Activated CD4-positive, alpha-beta T cell treated with anti-CD3 and anti-CD28 coated beads, Interleukin-2, amount 10 ng/mL, durations not matched to agents 24 days and 14 days (primary cell): ENCODE measurements around the gene ASAP3. TPM values are rescaled to one million over a fixed set of nuclear protein-coding genes. Genes with fewer than 3 reads are reported as not detected.
"Not testable (repeated sequence)": the region's sequence is repeated elsewhere in the genome, so short reads cannot be mapped to it uniquely, and the experiment has no call there.

Source experiments
- DNase-seq: peaks from one replicate; pipeline ENCODE4 v3.0.0; 2022
- H3K27ac Mint-ChIP-seq: one replicate; pipeline ENCODE4 v1.8.0; 2022; ENCODE audit warnings: mild to moderate bottlenecking, mixed read lengths
- H3K27me3 Mint-ChIP-seq: one replicate; pipeline ENCODE4 v1.8.0; 2022; ENCODE audit warnings: mixed read lengths
- H3K36me3 Mint-ChIP-seq: one replicate; pipeline ENCODE4 v1.8.0; 2022; ENCODE audit warnings: low read depth, mild to moderate bottlenecking, mixed read lengths
- H3K4me1 Mint-ChIP-seq: one replicate; pipeline ENCODE4 v1.8.0; 2021; ENCODE audit warnings: mixed read lengths
- H3K4me3 Mint-ChIP-seq: one replicate; pipeline ENCODE4 v1.8.0; 2022; ENCODE audit warnings: mild to moderate bottlenecking, moderate library complexity, mixed read lengths
- H3K9me3 Mint-ChIP-seq: one replicate; pipeline ENCODE4 v1.8.0; 2021; ENCODE audit warnings: mixed read lengths
- intact Hi-C: fragments of 100-400 bp; cut with micrococcal nuclease; formaldehyde crosslinking; loops from one replicate; pipeline ENCODE4 v1.15.1; 2023
- total RNA-seq: library from RNA; stranded (reverse); gene quantifications from 2 replicates; pipeline ENCODE4 v1.2.3, GENCODE V29; 2022

Gene ASAP3
- total RNA-seq, 1 donor from 2014 or later, result 0.63 TPM

- DNase-seq, result peak; percentile 76
- peak overlapping the region; percentile 87 for H3K4me3 Mint-ChIP-seq
- H3K27ac Mint-ChIP-seq, result peak overlapping the region; percentile 92
- intact Hi-C loops, result loop anchor here (5.0 kb wide), 1 partner anchor 183 kb away; the partner anchor contains the start of gene HNRNPR
- H3K36me3 Mint-ChIP-seq, result peaks cover 16% of the 10 kb centered on the region
- H3K27me3 Mint-ChIP-seq, result no peaks in the 10 kb centered on the region
- H3K4me1 Mint-ChIP-seq, result peaks cover 59% of the 10 kb centered on the region
- no peaks in the 10 kb centered on the region for H3K9me3 Mint-ChIP-seq
These were observed 41.7 kb upstream of the ASAP3 start for GRCh38 chr1:23525558-23526250.

DNA sequence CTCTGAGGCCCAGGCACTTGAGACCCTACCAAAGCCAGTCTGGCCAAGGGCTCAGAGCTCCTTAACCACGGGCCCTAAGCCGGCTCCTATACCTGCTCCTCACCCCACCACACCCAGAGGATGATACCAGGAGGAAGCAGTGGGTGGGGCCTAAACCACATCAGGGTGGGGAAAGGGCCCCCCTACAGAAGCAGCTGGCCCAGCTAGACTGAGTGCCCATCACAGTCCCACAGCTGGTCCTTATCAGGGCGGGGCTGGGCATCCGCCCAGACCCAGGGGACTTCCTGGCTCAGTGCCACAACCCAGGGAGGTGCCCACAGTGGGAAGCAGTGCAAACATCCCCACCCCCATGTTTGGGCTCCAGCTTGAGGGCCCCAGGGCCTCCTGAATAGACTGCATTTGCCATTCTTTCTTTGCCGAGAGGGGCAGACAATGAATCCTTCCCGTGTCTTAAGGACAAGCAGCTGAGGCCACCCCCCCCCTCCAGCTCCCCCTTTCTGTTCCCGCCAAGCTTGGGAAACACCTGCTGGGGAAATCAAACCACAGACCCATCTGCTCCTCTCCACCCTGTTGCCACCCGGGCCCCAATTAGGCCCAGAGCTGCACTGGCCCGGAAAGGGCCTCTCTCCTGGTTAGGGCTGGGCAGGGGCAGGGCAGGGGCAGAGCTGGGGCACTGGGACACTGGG, 40.9 kb upstream of the ASAP3 start:
- no peaks in the 10 kb centered on the region for H3K27me3 Mint-ChIP-seq
- H3K4me3 Mint-ChIP-seq, result peak overlapping the region; percentile 87
- H3K9me3 Mint-ChIP-seq, result no peaks in the 10 kb centered on the region
- peak; percentile 78 for DNase-seq
- H3K27ac Mint-ChIP-seq, result peak overlapping the region; percentile 92
- intact Hi-C loops, result loop anchor here (5.0 kb wide), 1 partner anchor 183 kb away; the partner anchor contains the start of gene HNRNPR
- peaks cover 59% of the 10 kb centered on the region for H3K4me1 Mint-ChIP-seq
- peaks cover 18% of the 10 kb centered on the region for H3K36me3 Mint-ChIP-seq

- H3K9me3 Mint-ChIP-seq, result no peaks in the 10 kb centered on the region
- no peaks in the 10 kb centered on the region for H3K27me3 Mint-ChIP-seq
- DNase-seq, result no peak
- H3K27ac Mint-ChIP-seq, result no peak overlapping the region
- intact Hi-C loops, result no loop called here
- no peak overlapping the region for H3K4me3 Mint-ChIP-seq
- peaks cover 22% of the 10 kb centered on the region for H3K36me3 Mint-ChIP-seq
- peaks cover 52% of the 10 kb centered on the region for H3K4me1 Mint-ChIP-seq
These were observed 40.2 kb upstream of the ASAP3 start for GRCh38 chr1:23524163-23524562.

DNA sequence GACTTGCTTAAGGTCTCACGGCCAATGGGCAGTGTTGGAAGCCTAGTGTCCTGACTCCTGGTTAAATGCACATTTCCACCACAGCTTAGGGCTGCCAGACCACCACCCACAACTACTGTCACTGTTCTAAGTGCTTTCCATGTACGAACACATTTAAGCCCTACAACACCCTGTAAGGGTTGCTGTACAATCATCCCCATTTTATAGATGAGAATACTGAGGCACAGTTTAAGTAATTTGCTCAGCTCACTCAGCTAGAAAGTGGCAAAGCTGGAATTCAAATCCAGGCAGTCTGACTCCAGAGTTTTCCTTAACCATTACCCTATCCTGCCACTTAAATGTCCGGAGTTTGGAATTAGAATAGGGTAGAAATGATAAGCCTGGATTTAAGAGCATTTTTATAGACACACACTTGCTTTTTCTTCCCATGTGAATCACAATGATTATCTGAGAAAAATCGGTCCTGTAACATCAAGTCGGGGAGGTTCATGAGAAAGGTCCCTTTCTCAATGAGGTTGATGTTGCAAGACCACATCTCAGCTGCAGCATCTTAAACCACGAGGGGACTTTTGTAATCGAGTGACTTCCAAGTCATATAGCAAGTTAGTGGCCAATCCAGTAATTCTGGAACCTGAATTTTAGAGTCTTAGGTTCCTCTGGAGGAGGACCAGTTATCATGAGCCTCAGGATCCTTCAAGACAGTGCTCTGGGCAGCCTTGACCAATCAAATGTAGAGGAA, 38.4 kb upstream of the ASAP3 start:
- Mint-ChIP-seq H3K4me1 (peaks cover 35% of the 10 kb centered on the region), H3K4me3 (no peak overlapping the region), H3K9me3 (no peaks in the 10 kb centered on the region), H3K27me3 (no peaks in the 10 kb centered on the region), H3K27ac (peak overlapping the region; percentile 9), H3K36me3 (peaks cover 37% of the 10 kb centered on the region)
- intact Hi-C loops, result loop anchor here (2.0 kb wide), 1 partner anchor 18 kb away; no protein-coding TSS in a partner anchor
- DNase-seq, result no peak

GRCh38 chr1:23521588-23521987, 37.6 kb upstream of the ASAP3 start:
- Mint-ChIP-seq H3K36me3 (peaks cover 43% of the 10 kb centered on the region), H3K4me1 (peaks cover 26% of the 10 kb centered on the region), H3K27me3 (no peaks in the 10 kb centered on the region), H3K27ac (no peak overlapping the region), H3K4me3 (no peak overlapping the region), H3K9me3 (no peaks in the 10 kb centered on the region)
- no peak for DNase-seq
- intact Hi-C loops, result no loop called here

DNA sequence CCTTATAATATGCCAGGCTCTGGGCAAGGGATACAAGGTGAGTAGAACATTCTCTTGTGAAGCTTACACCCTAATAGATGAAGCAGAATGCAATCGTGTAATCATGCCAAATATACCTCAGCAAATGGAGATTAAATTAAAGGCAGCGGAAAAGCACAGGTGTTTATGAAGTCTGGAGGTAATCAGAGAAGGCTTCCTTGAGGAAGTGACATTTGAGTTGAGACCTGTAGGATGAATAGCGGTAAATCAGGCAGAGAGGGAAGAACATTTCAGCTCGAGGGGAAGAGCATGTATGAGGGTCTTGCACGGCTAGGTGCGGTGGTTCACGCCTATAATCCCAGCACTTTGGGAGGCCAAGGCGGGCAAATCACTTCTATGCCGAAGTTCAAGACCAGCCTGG, 33.6 kb upstream of the ASAP3 start:
- Mint-ChIP-seq H3K27ac (no peak overlapping the region), H3K9me3 (no peaks in the 10 kb centered on the region), H3K4me1 (peaks cover 4% of the 10 kb centered on the region), H3K27me3 (no peaks in the 10 kb centered on the region), H3K4me3 (no peak overlapping the region), H3K36me3 (peaks cover 59% of the 10 kb centered on the region)
- intact Hi-C loops, result no loop called here
- DNase-seq, result no peak

GRCh38 chr1:23515905-23516304, 31.9 kb upstream of the ASAP3 start:
- Mint-ChIP-seq H3K36me3 (peaks cover 58% of the 10 kb centered on the region), H3K27ac (no peak overlapping the region), H3K4me1 (peaks cover 2% of the 10 kb centered on the region), H3K9me3 (no peaks in the 10 kb centered on the region), H3K27me3 (no peaks in the 10 kb centered on the region), H3K4me3 (no peak overlapping the region)
- DNase-seq, result no peak
- intact Hi-C loops, result no loop called here

DNA sequence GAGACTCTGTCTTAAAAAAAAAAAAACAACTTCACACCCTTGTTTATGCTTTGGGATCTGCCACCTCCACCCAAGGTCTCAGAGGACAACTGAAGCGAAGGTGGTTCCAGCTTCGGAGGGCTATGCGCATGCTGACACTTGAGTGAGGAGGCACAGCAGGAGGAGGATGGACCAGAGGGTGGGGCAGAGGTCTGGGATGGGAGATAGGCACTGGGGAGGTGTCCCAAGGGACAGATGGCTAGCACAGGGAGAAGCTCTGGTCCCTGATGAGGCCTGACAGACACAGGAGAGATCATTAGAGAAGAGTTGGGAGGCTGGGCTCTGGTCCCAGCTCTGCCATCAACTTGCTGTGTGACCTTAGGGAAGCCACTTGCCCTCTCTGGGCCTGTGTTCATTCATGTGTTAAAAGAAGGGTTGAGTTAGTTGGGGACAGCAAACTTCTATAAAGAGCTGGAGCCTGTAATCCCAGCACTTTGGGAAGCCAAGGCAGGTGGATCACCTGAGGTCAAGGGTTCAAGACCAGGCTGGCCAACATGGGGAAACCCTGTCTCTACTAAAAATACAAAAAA, 30.2 kb upstream of the ASAP3 start:
- Mint-ChIP-seq H3K4me3 (no peak overlapping the region), H3K27ac (no peak overlapping the region), H3K27me3 (no peaks in the 10 kb centered on the region), H3K4me1 (peaks cover 3% of the 10 kb centered on the region), H3K36me3 (peaks cover 67% of the 10 kb centered on the region), H3K9me3 (no peaks in the 10 kb centered on the region)
- no peak for DNase-seq
- intact Hi-C loops, result no loop called here

DNA sequence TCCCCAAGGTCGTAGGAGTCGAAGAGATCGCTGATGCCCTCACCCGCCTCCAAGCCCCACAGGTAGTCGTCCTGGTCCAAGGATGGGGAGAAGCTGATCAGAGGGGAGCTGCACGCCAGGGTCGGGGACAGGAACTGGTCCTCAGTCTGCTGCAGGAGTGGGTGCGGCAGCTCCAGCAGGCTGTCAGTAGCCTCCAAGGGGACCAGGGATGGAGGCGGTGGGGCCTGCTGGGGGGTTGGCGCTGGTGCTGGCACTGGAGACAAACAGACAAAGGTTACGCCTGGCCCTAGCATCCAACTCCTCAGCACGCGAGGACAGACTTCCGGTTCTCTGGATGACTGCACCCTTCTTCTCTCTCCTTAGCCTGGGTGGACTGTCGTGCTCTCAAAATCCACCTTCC, 25.9 kb upstream of the ASAP3 start:
- Mint-ChIP-seq H3K27ac (no peak overlapping the region), H3K36me3 (peaks cover 54% of the 10 kb centered on the region), H3K4me1 (peaks cover 3% of the 10 kb centered on the region), H3K9me3 (no peaks in the 10 kb centered on the region), H3K27me3 (no peaks in the 10 kb centered on the region), H3K4me3 (no peak overlapping the region)
- no peak for DNase-seq
- intact Hi-C loops, result no loop called here

GRCh38 chr1:23506376-23507107, 22.6 kb upstream of the ASAP3 start:
- DNase-seq, result no peak
- intact Hi-C loops, result no loop called here
- Mint-ChIP-seq H3K27ac (no peak overlapping the region), H3K9me3 (no peaks in the 10 kb centered on the region), H3K4me1 (peaks cover 3% of the 10 kb centered on the region), H3K36me3 (peaks cover 36% of the 10 kb centered on the region), H3K4me3 (no peak overlapping the region), H3K27me3 (peaks cover 2% of the 10 kb centered on the region)

DNA sequence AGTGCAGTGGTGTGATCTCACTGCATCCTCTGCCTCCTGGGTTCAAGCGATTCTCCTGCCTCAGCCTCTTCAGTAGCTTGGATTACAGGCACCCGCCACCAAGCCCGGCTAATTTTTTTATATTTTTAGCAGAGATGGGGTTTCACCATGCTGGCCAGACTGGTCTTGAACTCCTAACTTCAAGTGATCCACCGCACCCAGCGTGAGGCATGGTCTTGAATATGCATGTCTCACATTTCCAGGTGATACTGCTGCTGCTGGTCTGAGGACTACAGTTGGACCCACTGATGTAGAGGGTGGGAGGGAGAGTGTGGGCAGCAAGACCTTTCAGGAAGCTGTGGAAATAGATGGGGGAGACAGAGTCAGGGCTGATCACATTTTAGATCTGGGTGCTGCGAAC, 21.9 kb upstream of the ASAP3 start:
- intact Hi-C loops, result no loop called here
- Mint-ChIP-seq H3K36me3 (peaks cover 32% of the 10 kb centered on the region), H3K9me3 (no peaks in the 10 kb centered on the region), H3K27ac (no peak overlapping the region), H3K27me3 (peaks cover 2% of the 10 kb centered on the region), H3K4me3 (no peak overlapping the region), H3K4me1 (peaks cover under 1% of the 10 kb centered on the region)
- no peak for DNase-seq

DNA sequence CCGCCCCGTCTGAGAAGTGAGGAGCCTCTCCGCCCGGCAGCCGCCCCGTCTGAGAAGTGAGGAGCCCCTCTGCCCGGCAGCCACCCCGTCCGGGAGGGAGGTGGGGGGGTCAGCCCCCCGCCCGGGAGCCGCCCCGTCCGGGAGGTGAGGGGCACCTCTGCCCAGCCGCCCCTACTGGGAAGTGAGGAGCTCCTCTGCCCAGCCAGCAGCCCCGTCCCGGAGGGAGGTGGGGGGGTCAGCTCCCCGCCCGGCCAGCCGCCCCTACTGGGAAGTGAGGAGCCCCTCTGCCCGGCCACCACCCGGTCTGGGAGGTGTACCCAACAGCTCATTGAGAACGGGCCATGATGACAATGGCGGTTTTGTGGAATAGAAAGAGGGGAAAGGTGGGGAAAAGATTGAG, 20.2 kb upstream of the ASAP3 start:
- H3K9me3 Mint-ChIP-seq, H3K4me3 Mint-ChIP-seq, H3K27me3 Mint-ChIP-seq, H3K4me1 Mint-ChIP-seq, intact Hi-C loops, DNase-seq, H3K27ac Mint-ChIP-seq: not testable (repeated sequence)
- H3K36me3 Mint-ChIP-seq, result peaks cover 17% of the 10 kb centered on the region

- intact Hi-C loops, result no loop called here
- no peaks in the 10 kb centered on the region for H3K4me1 Mint-ChIP-seq
These were observed 19.0 kb upstream of the ASAP3 start for GRCh38 chr1:23502951-23503350.

More at GRCh38 chr1:23502951-23503350, 19.0 kb upstream of the ASAP3 start:
- DNase-seq, result no peak
- Mint-ChIP-seq H3K4me3 (no peak overlapping the region), H3K27ac (no peak overlapping the region), H3K9me3 (no peaks in the 10 kb centered on the region), H3K36me3 (peaks cover 11% of the 10 kb centered on the region), H3K27me3 (peaks cover 2% of the 10 kb centered on the region)
